Loucy (cell line): ENCODE measurements around the gene NMNAT2.

ENCODE experiments used
- CTCF ChIP-seq: fragments of 200-600 bp; sonication (generic); conservative IDR thresholded peaks from 2 replicates; pipeline ENCODE4 v1.5.1; 2014; ENCODE audit warnings: mild to moderate bottlenecking, antibody characterized with exemption, low read length
- EZH2phosphoT487 ChIP-seq: fragments of 200-600 bp; IDR thresholded peaks from 2 replicates; pipeline ENCODE4 v1.6.1; 2018; ENCODE audit warnings: antibody characterized with exemption, mild to moderate bottlenecking, moderate library complexity, borderline replicate concordance

- no peak for TF ChIP-seq CTCF
- no peak for TF ChIP-seq EZH2phosphoT487
Observed at GRCh38 chr1:183418696-183419095, 516 bp upstream of the NMNAT2 start.
